Heart right ventricle (tissue), 16 donors: Measurements from ENCODE around the gene SLC6A6. TPM values are rescaled to one million over a fixed set of nuclear protein-coding genes. Genes with fewer than 3 reads are reported as not detected.

Source experiments
- ATAC-seq, 8 donors: fragments of 200-7000 bp; cut with Tn5 transposase; one replicate each; pipeline ENCODE4 v1.9.1; 2020; ENCODE audit warnings: mild to moderate bottlenecking in 8 of 8, moderate library complexity in 8 of 8, moderate number of reproducible peaks in 1 of 8
- DNase-seq, 2 donors: peaks; one replicate each; pipeline ENCODE4 v3.0.0-alpha.2; 2020
- H3K27ac ChIP-seq, 10 donors: fragments of 200-600 bp; sonication (generic) in 2 of 10; one replicate each; pipeline versions ENCODE4 v1.5.0 to v1.8.0; 2020 to 2022; ENCODE audit warnings: mild to moderate bottlenecking in 3 of 10
- H3K27me3 ChIP-seq, 7 donors: fragments of 200-600 bp; one replicate each; pipeline ENCODE4 v1.8.0; 2021 to 2022; ENCODE audit warnings: mild to moderate bottlenecking in 2 of 7
- H3K36me3 ChIP-seq, 9 donors: fragments of 200-600 bp; sonication (generic) in 1 of 9; one replicate each; pipeline versions ENCODE4 v1.5.0 to v1.8.0; 2020 to 2022; ENCODE audit warnings: mild to moderate bottlenecking in 2 of 9
- H3K4me1 ChIP-seq, 9 donors: fragments of 200-600 bp; sonication (generic) in 1 of 9; one replicate each; pipeline versions ENCODE4 v1.5.0 to v1.8.0; 2020 to 2022; ENCODE audit warnings: mild to moderate bottlenecking in 4 of 9
- H3K4me3 ChIP-seq, 10 donors: fragments of 200-600 bp; sonication (generic) in 2 of 10; one replicate each; pipeline versions ENCODE4 v1.5.0 to v1.8.0; 2020 to 2022; ENCODE audit warnings: mild to moderate bottlenecking in 7 of 10, moderate library complexity in 2 of 10
- H3K9me3 ChIP-seq, 11 donors: fragments of 200-600 bp in 10 of 11; sonication (generic) in 2 of 11; one replicate each; pipeline versions ENCODE4 v1.5.0 to v1.8.0; 2013 to 2022; ENCODE audit warnings: mild to moderate bottlenecking in 2 of 11, control low read depth in 1 of 11, moderate library complexity in 1 of 11
- WGBS, 2 donors: extraction: QIAGEN DNeasy Blood & Tissue Kit; methylation state at CpG; one replicate each; pipeline ENCODE4 v1.1.7; 2013; ENCODE audit warnings: inconsistent platforms in 1 of 2; 5-methylcytosine and 5-hydroxymethylcytosine counted together
- intact Hi-C, 10 donors: fragments of 100-400 bp; cut with DNase I; formaldehyde crosslinking; loops; one replicate each; pipeline versions ENCODE4 v1.11.1 to v1.14.2; 2022
- polyA plus RNA-seq, 2 donors: library from polyadenylated mRNA; stranded (reverse); fragments of 200-250 nt; gene quantifications; one replicate each; pipeline ENCODE4 v1.2.3, GENCODE V29; 2013
- total RNA-seq, 10 donors: library from RNA; stranded (reverse); fragmentation: NEBNext Ultra II Directional in 3 of 10; extraction: Animal tissue kit (Norgen Biotek cat#: 25700) in 3 of 10; gene quantifications; one replicate each; pipeline versions ENCODE4 v1.2.1 to v1.2.4, GENCODE V29; 2021 to 2023
- TF ChIP-seq, protein P1 (sequence below), 9 donors: fragments of 200-600 bp; sonication (generic) in 2 of 9; IDR thresholded peaks; one replicate each; pipeline versions ENCODE4 v1.5.0 to v1.8.0; 2021 to 2022; ENCODE audit warnings: antibody characterized with exemption in 9 of 9, mild to moderate bottlenecking in 5 of 9, moderate library complexity in 1 of 9
- donor health status: Arrhythmogenic right ventricular cardiomyopathy.
- donor health status: ischemic (EF 13 %, LVEDD 7.1; RV severe dilation, severe dysfunction).
- donor health status: healthy with polysubstance abuse.
- donor health status: DM: no; HTN: yes; CAD: no.
- donor health status: DM: no; HTN: no; CAD: no.
- donor health status: ischemic (EF 25% LVEDD 6.9; RV normal size, moderate dysfunction).
- donor health status: ischemic (EF 25% LVEDD 5.7; RV mildly dilated, moderate dysfunction).
- donor health status: healthy.
- donor health status: DM: yes; HTN: yes; CAD: no.
- donor health status: Ischemic cardiomyopathy.
- donor health status: ischemic (EF 35%, LVEDD 5.7; RV mildly dilated, moderate dysfunction).
- donor health status: nonischemic (EF 11% LVEDD 7.7; RV severe dilation, severe dysfunction).
- donor health status: DM: yes; HTN: yes; CAD: no.
- donor health status: PGD.
- donor health status: ischemic (EF 29% LVEDD 5.4; RV normal size, mild dysfunction).
- donor health status: nonischemic (EF 23%, LVEDD 6.1; RV moderate dilation, normal function).

Gene SLC6A6
- total and polyA plus RNA-seq, 12 donors: 7.7 to 68.7 (median 44.0) TPM

GRCh38 chr3:14403619-14404155, 1.3 kb downstream of the SLC6A6 start:
- 11 to 12% methylated on average over 12 of the region's 12 CpGs for WGBS, 2 donors
- intact Hi-C loops: loop anchor here in 8 of 10 donors (2.0 to 10.0 kb wide), 7 partner anchors 34 to 139 kb away; no protein-coding TSS in a partner anchor

DNA sequence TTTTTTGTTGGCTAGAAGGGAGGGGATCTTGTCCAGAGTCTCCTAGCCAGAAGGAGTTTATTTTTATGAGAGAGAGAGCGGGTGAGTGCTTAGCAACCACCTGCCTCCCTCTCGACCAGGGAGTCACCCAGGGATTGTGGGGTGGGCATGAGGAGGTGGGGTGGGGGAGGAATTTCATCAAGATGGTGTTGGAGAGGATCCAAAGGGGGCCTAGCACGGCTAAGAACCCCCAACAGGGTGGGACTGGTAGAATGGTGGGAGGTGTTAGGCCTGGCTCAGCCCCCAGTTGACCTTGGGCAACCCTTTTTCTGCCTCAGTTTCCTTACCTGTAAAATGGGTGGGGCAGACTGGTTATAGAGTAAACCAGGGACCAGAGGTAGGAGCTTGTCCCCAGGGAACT, 1.8 kb downstream of the SLC6A6 start:
- 29 to 32% methylated on average over 3 of the region's 3 CpGs for WGBS, 2 donors
- TF ChIP-seq, protein P1, sequence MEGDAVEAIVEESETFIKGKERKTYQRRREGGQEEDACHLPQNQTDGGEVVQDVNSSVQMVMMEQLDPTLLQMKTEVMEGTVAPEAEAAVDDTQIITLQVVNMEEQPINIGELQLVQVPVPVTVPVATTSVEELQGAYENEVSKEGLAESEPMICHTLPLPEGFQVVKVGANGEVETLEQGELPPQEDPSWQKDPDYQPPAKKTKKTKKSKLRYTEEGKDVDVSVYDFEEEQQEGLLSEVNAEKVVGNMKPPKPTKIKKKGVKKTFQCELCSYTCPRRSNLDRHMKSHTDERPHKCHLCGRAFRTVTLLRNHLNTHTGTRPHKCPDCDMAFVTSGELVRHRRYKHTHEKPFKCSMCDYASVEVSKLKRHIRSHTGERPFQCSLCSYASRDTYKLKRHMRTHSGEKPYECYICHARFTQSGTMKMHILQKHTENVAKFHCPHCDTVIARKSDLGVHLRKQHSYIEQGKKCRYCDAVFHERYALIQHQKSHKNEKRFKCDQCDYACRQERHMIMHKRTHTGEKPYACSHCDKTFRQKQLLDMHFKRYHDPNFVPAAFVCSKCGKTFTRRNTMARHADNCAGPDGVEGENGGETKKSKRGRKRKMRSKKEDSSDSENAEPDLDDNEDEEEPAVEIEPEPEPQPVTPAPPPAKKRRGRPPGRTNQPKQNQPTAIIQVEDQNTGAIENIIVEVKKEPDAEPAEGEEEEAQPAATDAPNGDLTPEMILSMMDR (IDR thresholded peaks at IDR 0.05): no peak
- peak overlapping the region; percentile 52 to 87 (median 72) for H3K4me3 ChIP-seq
- H3K4me1 ChIP-seq: peaks cover 14 to 68% (median 29%) of the 10 kb centered on the region in 9 donors
- no peak for DNase-seq
- peaks cover 0 to 17% (median 0%) of the 10 kb centered on the region in 9 donors for H3K36me3 ChIP-seq
- H3K9me3 ChIP-seq: no peaks in the 10 kb centered on the region
- intact Hi-C loops: loop anchor here in 7 of 10 donors (5.0 to 10.0 kb wide), 6 partner anchors 33 to 139 kb away; no protein-coding TSS in a partner anchor
- H3K27ac ChIP-seq: peak overlapping the region in 8 of 10 donors; percentile 10 to 94 (median 86)
- ATAC-seq: no peak
- peaks cover 0 to 17% (median 0%) of the 10 kb centered on the region in 7 donors for H3K27me3 ChIP-seq

More at GRCh38 chr3:14403619-14404155, 1.3 kb downstream of the SLC6A6 start:
- H3K36me3 ChIP-seq: peaks cover 0 to 17% (median 0%) of the 10 kb centered on the region in 9 donors
- H3K4me3 ChIP-seq: peak overlapping the region; percentile 52 to 87 (median 72)
- peak overlapping the region; percentile 38 to 94 (median 86) for H3K27ac ChIP-seq
- H3K9me3 ChIP-seq: no peaks in the 10 kb centered on the region
- peak; percentile 12 to 70 (median 62) for ATAC-seq
- H3K4me1 ChIP-seq: peaks cover 14 to 63% (median 29%) of the 10 kb centered on the region in 9 donors
- TF ChIP-seq, protein P1 (IDR thresholded peaks at IDR 0.05): no peak
- H3K27me3 ChIP-seq: peaks cover 0 to 17% (median 0%) of the 10 kb centered on the region in 7 donors
- peak; percentile 69 to 71 for DNase-seq

DNA sequence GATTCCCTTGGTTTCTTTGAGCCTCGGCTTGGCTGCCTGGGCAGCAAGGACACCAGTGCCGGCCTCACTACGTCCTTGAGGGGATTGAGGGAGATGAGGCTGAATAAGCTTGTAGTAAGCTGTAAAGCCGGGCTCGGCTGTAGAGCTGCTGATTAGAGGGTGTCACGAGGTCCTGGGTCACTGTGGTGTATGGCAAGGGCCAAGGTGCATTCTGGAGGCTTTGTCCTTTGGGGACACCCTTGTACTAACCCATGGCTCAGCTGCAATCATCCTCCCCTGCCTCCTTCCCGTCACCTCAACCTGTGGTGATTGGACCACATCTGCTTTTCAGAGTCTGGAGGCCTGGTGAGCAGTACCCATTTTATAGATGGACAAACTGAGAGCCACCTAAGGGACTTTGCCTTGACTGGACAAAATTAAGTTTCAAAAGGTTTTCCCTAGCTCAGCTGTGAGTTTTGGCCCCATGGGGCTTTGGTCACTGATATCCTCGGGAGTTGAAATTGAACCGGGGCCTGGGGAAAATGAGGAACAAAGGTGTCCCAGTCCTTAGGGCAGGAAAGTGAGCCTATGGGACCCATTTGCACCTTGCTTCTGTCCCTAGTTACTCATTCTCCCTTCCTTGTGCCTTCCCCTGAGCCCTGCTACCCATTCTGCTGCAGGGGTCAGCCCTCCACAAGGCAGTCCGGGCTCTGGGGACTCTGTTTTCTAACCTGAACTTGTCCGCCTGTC, 2.4 kb downstream of the SLC6A6 start:
- peaks cover 0 to 21% (median 0%) of the 10 kb centered on the region in 9 donors for H3K36me3 ChIP-seq
- ATAC-seq (no peak), DNase-seq (no peak)
- peaks cover 14 to 70% (median 29%) of the 10 kb centered on the region in 9 donors for H3K4me1 ChIP-seq
- intact Hi-C loops: loop anchor here in 7 of 10 donors (5.0 to 10.0 kb wide), 6 partner anchors 33 to 140 kb away; no protein-coding TSS in a partner anchor
- TF ChIP-seq, protein P1 (IDR thresholded peaks at IDR 0.05): no peak
- 80 to 85% methylated on average over 11 of the region's 11 CpGs for WGBS, 2 donors
- H3K27ac ChIP-seq: peak overlapping the region in 8 of 10 donors; percentile 10 to 94 (median 86)
- H3K4me3 ChIP-seq: peak overlapping the region in 9 of 10 donors; percentile 52 to 87 (median 75)
- peaks cover 0 to 20% (median 0%) of the 10 kb centered on the region in 7 donors for H3K27me3 ChIP-seq
- H3K9me3 ChIP-seq: no peaks in the 10 kb centered on the region
